K562 (cell line): ENCODE measurements around the gene CALML4. TPM values are rescaled to one million over a fixed set of nuclear protein-coding genes. Genes with fewer than 3 reads are reported as not detected.
A peak's percentile ranks its signal among the peaks of the same experiment; 100 is the strongest.

Experiments
- ELF4 ChIP-seq: fragments of 450-650 bp; formaldehyde crosslinking; IDR thresholded peaks from 2 replicates; pipeline ENCODE4 v1.4.0; 2022; ENCODE audit warnings: missing genetic modification characterization
- EWSR1 ChIP-seq: fragments of 450-650 bp; IDR thresholded peaks from 2 replicates; pipeline ENCODE4 v1.6.1; 2018; ENCODE audit warnings: borderline replicate concordance, mild to moderate bottlenecking, low read depth, moderate library complexity; ENCODE audit not compliant: partially characterized antibody
- FOSL1 ChIP-seq: fragments of 200-800 bp; sonication (Bioruptor generic); conservative IDR thresholded peaks from 2 replicates; pipeline ENCODE4 v1.6.1; 2016; ENCODE audit warnings: missing genetic modification characterization, missing compliant biosample characterization
- HMGN3 ChIP-seq: IDR thresholded peaks from 2 replicates; pipeline ENCODE4 v1.6.1; 2011; ENCODE audit warnings: borderline replicate concordance, low read depth, mild to moderate bottlenecking, mixed read lengths, low read length; ENCODE audit not compliant: insufficient read length; ENCODE audit errors: extremely low read depth
- NFIC ChIP-seq: fragments of 450-650 bp; IDR thresholded peaks from 2 replicates; pipeline ENCODE4 v1.6.1; 2017; ENCODE audit warnings: mild to moderate bottlenecking, inconsistent platforms
- NR2F6 ChIP-seq: fragments of 450-650 bp; formaldehyde crosslinking; IDR thresholded peaks from 2 replicates; pipeline ENCODE4 v1.4.0; 2020; ENCODE audit warnings: mild to moderate bottlenecking
- PCBP2 ChIP-seq: fragments of 200-400 bp; formaldehyde crosslinking; IDR thresholded peaks from 2 replicates; pipeline ENCODE4 v1.6.1; 2018; ENCODE audit warnings: low read length, low read depth, mild to moderate bottlenecking, moderate library complexity; ENCODE audit not compliant: poor library complexity, severe bottlenecking
- RBM17 ChIP-seq: fragments of 200-400 bp; formaldehyde crosslinking; IDR thresholded peaks from 2 replicates; pipeline ENCODE4 v1.6.1; 2017; ENCODE audit warnings: low read depth, mild to moderate bottlenecking, low read length, borderline replicate concordance
- RERE ChIP-seq: sonication (generic); formaldehyde crosslinking; IDR thresholded peaks from 2 replicates; pipeline ENCODE4 v1.8.0; 2023; ENCODE audit warnings: missing genetic modification reagents, mild to moderate bottlenecking, borderline replicate concordance
- SIN3A ChIP-seq, 2 experiments: fragments of 150-350 bp in 1 of 2; IDR thresholded peaks; 2 replicates each; pipeline ENCODE4 v1.6.1; 2011 to 2016; ENCODE audit warnings: borderline replicate concordance in 2 of 2, low read depth in 2 of 2, low read length in 2 of 2, mild to moderate bottlenecking in 2 of 2, moderate library complexity in 2 of 2; ENCODE audit not compliant: control insufficient read depth in 1 of 2
- TCF3 ChIP-seq: sonication (generic); formaldehyde crosslinking; IDR thresholded peaks from 2 replicates; pipeline ENCODE4 v1.4.0; 2020; ENCODE audit warnings: mild to moderate bottlenecking, missing genetic modification reagents
- U2AF1 ChIP-seq: fragments of 200-400 bp; formaldehyde crosslinking; optimal IDR thresholded peaks from 2 replicates; pipeline ENCODE3; 2017; ENCODE audit warnings: mild to moderate bottlenecking, low read depth, low read length, moderate library complexity
- YBX1 ChIP-seq: fragments of 450-650 bp; IDR thresholded peaks from 2 replicates; pipeline ENCODE4 v1.7.1; 2016; ENCODE audit warnings: mild to moderate bottlenecking
- ZKSCAN1 ChIP-seq: fragments of 150-350 bp; IDR thresholded peaks from 2 replicates; pipeline ENCODE4 v1.6.1; 2016; ENCODE audit warnings: low read depth, low read length
- ZNF134 ChIP-seq: fragments of 250-450 bp; sonication (Bioruptor Pico); conservative IDR thresholded peaks from 2 replicates; pipeline ENCODE4 v1.4.0; 2020
- ZNF384 ChIP-seq: IDR thresholded peaks from 2 replicates; pipeline ENCODE4 v1.6.1; 2012; ENCODE audit warnings: low read depth, low read length, improper control_type of control experiment
- polyA plus RNA-seq, 8 experiments: library from polyadenylated mRNA; depleted of rRNA in 4 of 8; stranded (reverse) in 5 of 8; unstranded in 3 of 8; fragments of >200 nt; fragmentation: Nextera tagmentation in 2 of 8; fragmentation: Illumina TruSeq in 1 of 8; extraction: Ambion mirVana in 2 of 8; extraction: Trizol in 1 of 8; gene quantifications; 2 replicates each; pipeline versions ENCODE4 v1.2.1 to v1.2.3, GENCODE V29; 2011 to 2014; ENCODE audit warnings: inconsistent platforms in 1 of 8, missing spikeins in 1 of 8
- total RNA-seq, 7 experiments: library from RNA; depleted of rRNA in 6 of 7; stranded (reverse); fragments of >200 nt in 6 of 7; fragmentation: Illumina TruSeq in 2 of 7; extraction: Trizol in 2 of 7; gene quantifications; 2 replicates each; pipeline versions ENCODE4 v1.2.1 to v1.2.3, GENCODE V29; 2011 to 2021; ENCODE audit warnings: low replicate concordance in 1 of 7
- TF ChIP-seq, protein P1 (sequence below): fragments of 450-650 bp; formaldehyde crosslinking; IDR thresholded peaks from 2 replicates; pipeline ENCODE4 v1.4.0; 2020; ENCODE audit warnings: mild to moderate bottlenecking, moderate library complexity
- TF ChIP-seq, protein P2 (sequence below): sonication (generic); formaldehyde crosslinking; IDR thresholded peaks from 2 replicates; pipeline ENCODE4 v1.8.0; 2022; ENCODE audit warnings: mild to moderate bottlenecking, missing genetic modification reagents
- TF ChIP-seq, protein P3 (sequence below): fragments of 250-450 bp; sonication (Bioruptor Pico); IDR thresholded peaks from 2 replicates; pipeline ENCODE4 v1.8.0; 2021; ENCODE audit warnings: borderline replicate concordance, mild to moderate bottlenecking, moderate library complexity; ENCODE audit not compliant: poor library complexity, severe bottlenecking

CALML4 gene
- total and polyA plus RNA-seq, 9 of the 15 experiments (the other 6 are each of a cell fraction or from before 2014, with no cell fraction given): 2.8 to 30.6 (median 15.5) TPM

DNA sequence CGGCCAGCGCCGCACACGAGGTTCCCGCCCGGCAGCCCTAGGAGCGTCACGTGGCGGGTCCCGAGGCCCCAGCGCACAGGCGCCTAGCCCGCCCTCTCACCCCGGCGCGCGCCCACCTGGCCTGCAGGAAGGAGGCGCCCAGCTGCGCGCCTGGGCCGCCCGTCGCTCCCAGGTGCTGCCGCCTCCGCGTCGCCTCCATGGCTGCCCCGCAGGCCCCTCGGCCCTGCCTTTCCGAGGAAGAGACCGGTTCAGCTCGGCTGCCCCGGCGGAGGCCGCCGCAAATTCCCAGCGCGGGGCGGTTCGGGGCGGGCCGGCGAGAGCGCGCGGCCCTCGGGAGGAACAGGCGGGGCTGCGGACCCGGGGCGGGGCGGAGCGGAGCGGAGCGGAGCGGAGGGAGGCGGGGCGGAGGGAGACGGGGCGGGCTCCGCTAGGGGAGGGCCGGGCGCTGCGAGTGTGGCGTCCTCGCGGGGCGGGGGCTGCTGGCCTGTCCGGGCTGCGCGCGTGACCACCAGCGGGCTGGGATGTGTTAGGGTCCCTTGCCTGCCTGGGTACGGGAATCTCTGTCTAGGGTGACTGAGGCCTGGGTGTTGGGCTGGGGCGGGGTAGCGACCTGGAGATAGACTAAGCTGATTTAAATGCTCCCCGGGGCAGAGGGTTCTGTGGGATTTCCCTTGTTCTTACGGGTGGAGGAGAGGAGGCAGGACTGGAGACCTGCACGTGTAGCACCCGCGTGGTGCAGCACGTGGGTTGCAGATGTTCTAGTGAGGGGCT is 24.4 kb upstream of the CALML4 start, which contains the start of gene CLN6 (continued):
- no peak for TF ChIP-seq RBM17
- no peak for TF ChIP-seq ZNF384
- TF ChIP-seq, protein P1, sequence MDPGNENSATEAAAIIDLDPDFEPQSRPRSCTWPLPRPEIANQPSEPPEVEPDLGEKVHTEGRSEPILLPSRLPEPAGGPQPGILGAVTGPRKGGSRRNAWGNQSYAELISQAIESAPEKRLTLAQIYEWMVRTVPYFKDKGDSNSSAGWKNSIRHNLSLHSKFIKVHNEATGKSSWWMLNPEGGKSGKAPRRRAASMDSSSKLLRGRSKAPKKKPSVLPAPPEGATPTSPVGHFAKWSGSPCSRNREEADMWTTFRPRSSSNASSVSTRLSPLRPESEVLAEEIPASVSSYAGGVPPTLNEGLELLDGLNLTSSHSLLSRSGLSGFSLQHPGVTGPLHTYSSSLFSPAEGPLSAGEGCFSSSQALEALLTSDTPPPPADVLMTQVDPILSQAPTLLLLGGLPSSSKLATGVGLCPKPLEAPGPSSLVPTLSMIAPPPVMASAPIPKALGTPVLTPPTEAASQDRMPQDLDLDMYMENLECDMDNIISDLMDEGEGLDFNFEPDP (CRISPR knock-in tag): no peak
- peak; percentile 79 for TF ChIP-seq U2AF1
- TF ChIP-seq RERE: no peak
- TF ChIP-seq ELF4 (CRISPR knock-in tag): no peak
- peak; percentile 40; the same call in 1 of the 2 replicates for TF ChIP-seq TCF3 (CRISPR knock-in tag)
- no peak; the same call in 1 of the 2 replicates for TF ChIP-seq NFIC
- TF ChIP-seq ZKSCAN1: no peak
- TF ChIP-seq, protein P2, sequence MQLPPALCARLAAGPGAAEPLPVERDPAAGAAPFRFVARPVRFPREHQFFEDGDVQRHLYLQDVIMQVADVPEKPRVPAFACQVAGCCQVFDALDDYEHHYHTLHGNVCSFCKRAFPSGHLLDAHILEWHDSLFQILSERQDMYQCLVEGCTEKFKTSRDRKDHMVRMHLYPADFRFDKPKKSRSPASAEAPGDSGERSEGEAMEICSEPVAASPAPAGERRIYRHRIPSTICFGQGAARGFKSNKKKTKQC: peak; percentile 92
- TF ChIP-seq PCBP2: no peak
- no peak for TF ChIP-seq FOSL1
- no peak for TF ChIP-seq ZNF134 (CRISPR knock-in tag)
- TF ChIP-seq EWSR1: no peak
- TF ChIP-seq NR2F6: no peak
- TF ChIP-seq HMGN3: peak; percentile 33
- TF ChIP-seq SIN3A (IDR thresholded peaks at IDR 0.05; ENCODE audit: borderline replicate concordance in 2 of 2, control insufficient read depth in 1 of 2, low read depth in 2 of 2, low read length in 2 of 2): peak; percentile 28 to 85; a peak in 2 of 4 replicates
- TF ChIP-seq, protein P3, sequence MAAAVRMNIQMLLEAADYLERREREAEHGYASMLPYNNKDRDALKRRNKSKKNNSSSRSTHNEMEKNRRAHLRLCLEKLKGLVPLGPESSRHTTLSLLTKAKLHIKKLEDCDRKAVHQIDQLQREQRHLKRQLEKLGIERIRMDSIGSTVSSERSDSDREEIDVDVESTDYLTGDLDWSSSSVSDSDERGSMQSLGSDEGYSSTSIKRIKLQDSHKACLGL (CRISPR knock-in tag): peak; percentile 75
- no peak for TF ChIP-seq YBX1
